GM12892 (cell line): Measurements from ENCODE around the gene PARD3.

ENCODE experiments used
- POLR2A ChIP-seq: IDR thresholded peaks from 2 replicates; pipeline ENCODE4 v1.6.1; 2011; ENCODE audit warnings: low read depth, low read length, control low read depth
- POLR2AphosphoS5 ChIP-seq: IDR thresholded peaks from 2 replicates; pipeline ENCODE4 v1.6.1; 2011; ENCODE audit warnings: low read depth, low read length, control low read depth
- TAF1 ChIP-seq: IDR thresholded peaks from 2 replicates; pipeline ENCODE4 v1.6.1; 2011; ENCODE audit warnings: low read depth, mild to moderate bottlenecking, control low read depth, low read length, borderline replicate concordance

GRCh38 chr10:34705563-34705962 lies 109.5 kb downstream of the PARD3 start:
- TF ChIP-seq POLR2AphosphoS5, result no peak
- TF ChIP-seq POLR2A, result no peak
- TF ChIP-seq TAF1, result no peak
